HFF-Myc (cell line): ENCODE measurements around the gene STX4.

ENCODE experiments used
- DNase-seq: peaks from one replicate; pipeline ENCODE4 v3.0.0-alpha.2; 2011; ENCODE audit warnings: low read depth; ENCODE audit errors: extremely low read depth
- H3K4me3 ChIP-seq: replicated peaks from 2 replicates; pipeline ENCODE4 v1.5.1; 2011; ENCODE audit warnings: low read depth, mild to moderate bottlenecking, control low read depth, low read length
- CTCF ChIP-seq: IDR thresholded peaks from 2 replicates; pipeline ENCODE4 v1.5.1; 2012; ENCODE audit warnings: mild to moderate bottlenecking, low read depth, low read length, control low read depth; ENCODE audit errors: missing control alignments

The STX4 gene

GRCh38 chr16:30995927-30996323 is 37.4 kb upstream of the STX4 start:
- DNase-seq = no peak
- TF ChIP-seq CTCF = no peak
- H3K4me3 ChIP-seq = no peak overlapping the region

DNA sequence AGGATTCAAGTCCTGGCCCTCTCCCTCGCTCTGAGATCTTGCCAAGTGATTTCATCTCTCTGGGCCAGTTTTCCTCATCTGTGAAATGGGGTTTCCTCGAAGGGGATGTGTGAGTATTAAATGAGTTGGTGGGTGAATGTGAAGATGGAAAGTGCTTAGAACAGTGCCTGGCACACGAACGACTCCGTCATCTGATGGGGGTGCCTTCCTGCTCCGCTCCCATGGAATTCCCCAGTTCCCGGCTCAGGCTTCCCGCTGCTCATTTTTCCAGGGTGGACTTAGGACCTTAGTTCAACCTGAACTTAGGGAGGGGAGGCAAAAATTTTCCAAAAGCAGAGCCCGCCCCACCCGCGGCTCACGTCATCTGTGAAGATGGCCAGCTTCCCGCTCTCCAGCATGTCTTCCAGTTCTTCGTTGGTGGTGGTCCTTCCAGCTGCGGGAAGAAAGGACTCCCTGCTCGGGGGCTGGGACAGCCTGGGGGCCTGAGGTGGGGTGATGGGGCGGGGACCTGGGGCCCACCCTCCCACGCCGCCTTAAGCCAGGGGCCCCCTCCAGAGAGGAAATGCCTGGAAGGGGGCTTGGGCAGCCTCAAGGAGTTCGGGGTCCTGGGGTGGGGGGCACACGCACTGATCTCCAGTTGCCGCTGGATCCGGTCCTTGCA is 36.9 kb upstream of the STX4 start:
- TF ChIP-seq CTCF = no peak
- DNase-seq = no peak
- H3K4me3 ChIP-seq = peak overlapping the region; percentile 53

DNA sequence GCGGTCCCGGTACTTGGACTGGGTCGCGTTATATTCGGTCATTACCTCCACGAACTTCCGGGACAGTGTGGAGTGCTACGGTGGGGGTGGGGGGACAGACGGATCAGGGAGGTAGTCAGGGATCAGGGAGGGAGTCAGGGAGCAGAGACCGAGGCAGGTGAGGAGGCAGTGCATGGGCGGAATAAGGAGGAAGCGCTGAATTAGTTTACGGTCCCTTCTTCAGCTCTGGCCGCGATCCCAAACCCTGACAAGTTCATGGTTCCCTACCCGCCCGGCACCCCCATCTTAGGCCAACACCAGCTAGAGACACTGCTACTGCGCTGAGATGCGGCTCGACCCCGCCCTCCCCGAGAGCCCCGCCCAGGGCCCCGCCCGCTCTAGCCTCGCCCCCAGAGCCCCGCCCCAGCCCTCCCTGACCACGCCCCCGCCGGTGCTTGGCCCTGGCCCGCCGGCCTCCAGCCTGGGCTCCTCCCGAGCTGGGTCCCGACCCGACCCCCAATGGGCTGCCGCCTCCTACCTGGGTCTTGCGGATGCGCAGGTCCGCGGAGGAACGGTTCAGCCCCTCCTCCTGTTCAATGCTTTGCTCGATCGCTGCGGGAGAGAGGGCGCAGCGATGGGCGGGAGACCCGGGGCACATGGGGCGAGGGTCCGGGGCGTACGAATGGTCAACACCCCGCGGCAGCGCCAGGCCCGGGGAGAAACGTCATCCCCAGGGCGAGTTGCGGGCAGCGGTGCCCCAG is 36.2 kb upstream of the STX4 start:
- TF ChIP-seq CTCF = no peak
- DNase-seq = peak; percentile 45
- H3K4me3 ChIP-seq = peak overlapping the region; percentile 53

DNA sequence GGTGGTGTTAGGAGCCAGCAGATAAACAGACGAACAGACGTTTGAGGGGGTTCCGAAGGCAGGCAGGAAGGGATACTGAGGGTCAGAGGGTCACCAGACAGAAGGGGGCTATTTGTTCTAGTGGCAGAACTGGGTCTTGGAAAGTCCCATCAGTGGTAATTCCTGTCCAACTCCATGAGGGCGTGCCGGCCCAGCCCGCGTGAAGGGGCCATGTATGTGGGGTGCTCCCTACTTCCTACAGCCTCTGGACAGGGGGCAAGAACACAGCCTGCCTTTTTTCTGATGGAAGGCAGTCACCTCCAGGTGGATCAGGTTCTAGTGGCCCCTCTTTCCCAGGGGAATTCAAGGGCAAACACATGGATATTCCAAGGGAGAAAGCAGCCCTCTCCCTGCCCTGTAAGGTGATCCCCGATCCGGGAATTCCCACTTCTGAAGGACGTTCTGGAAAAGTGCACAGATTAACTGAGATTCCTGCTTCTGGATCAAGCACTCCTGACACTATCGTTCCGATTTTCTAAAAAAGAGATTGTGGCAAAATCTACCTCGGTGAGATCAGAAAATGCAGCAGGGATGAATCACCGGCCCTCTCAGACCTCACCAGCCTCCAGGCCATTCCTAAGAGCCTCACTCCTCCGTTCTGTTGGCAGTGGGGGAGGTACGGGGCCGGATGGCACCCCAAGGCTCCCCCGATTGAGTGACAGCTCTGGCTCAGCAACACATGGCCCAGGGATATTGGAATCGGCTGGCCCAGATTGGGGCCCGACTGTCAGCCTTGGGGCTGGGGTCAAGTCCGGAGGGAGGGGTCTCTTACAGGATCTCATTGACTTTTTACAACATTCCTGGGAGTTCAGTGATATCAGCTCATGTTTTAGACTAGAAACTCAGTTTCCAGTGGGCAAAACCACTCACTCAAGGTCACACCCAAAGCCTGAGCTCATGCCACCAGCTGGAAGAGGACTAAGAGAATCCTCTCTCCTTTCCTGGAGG is 35.3 kb upstream of the STX4 start:
- peak overlapping the region; percentile 53 for H3K4me3 ChIP-seq
- TF ChIP-seq CTCF = no peak
- peak; percentile 40 for DNase-seq

- no peak for DNase-seq
- no peak for TF ChIP-seq CTCF
- H3K4me3 ChIP-seq = no peak overlapping the region
Measured at GRCh38 chr16:30998852-30999761, 34.3 kb upstream of the STX4 start.

- H3K4me3 ChIP-seq = no peak overlapping the region
- no peak for TF ChIP-seq CTCF
- DNase-seq = no peak
Measured at GRCh38 chr16:31000671-31001382, 32.5 kb upstream of the STX4 start.
